ENCODE results near the gene STK40. TPM values are rescaled to one million over a fixed set of nuclear protein-coding genes. Genes with fewer than 3 reads are reported as not detected.

Gene STK40
- total and polyA plus RNA-seq, 9 of the 15 experiments (the other 6 are each of a cell fraction or from before 2014, with no cell fraction given), result 0.69 to 94.3 (median 39.1) TPM

DNA sequence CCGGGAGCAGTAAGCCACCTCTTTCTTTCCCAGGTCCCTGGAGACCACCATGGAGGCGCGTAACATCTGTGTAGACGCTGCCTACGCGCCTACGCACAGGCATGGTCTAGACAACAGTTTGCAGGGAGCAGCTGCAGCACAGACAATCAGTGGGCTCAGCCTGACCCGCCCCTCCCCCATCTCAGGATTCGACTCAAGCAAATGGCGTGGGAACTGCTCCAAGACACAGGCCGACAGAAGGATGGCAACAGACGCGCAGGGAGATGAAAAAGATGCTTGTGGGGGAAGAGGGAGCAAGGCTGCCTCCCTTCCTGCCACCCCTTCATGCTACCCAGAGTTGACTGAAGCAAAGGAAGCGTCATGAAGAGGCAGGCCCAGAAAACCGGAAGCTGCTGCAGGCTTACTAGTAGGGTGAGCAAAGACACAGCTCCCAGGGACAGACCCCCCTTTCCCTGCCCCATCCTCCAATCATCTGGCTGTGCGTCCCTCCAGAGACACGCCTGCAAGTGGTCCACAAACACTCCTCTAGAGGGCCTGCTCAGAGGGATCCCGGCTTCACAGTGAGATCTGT, 19.5 kb downstream of the STK40 start:
- intact Hi-C loops (cut with micrococcal nuclease) (no loop called here), in situ Hi-C loops (cut with MboI) (no loop called here)
- peaks cover 58% of the 10 kb centered on the region for H3K79me2 ChIP-seq (ENCODE audit: control insufficient read depth, insufficient read depth, low read length)
- FAIRE-seq (no peak), ATAC-seq (no peak), DNase-seq (ENCODE audit: extremely low read depth in 1 of 4, low spot score in 3 of 4) (no peak)
- peaks cover 11% of the 10 kb centered on the region for H3K9me1 ChIP-seq (ENCODE audit: control insufficient read depth, insufficient read depth, low read length)
- no peaks in the 10 kb centered on the region for H3K27me3 ChIP-seq (ENCODE audit: control insufficient read depth in 2 of 2, insufficient read depth in 2 of 2, low read length in 2 of 2)
- BruUV-seq (replicated peaks), result no TSS peak
- peaks cover 58% of the 10 kb centered on the region for H3K36me3 ChIP-seq (ENCODE audit: control insufficient read depth, insufficient read depth, low read length)
- no peak overlapping the region for H3K27ac ChIP-seq (ENCODE audit: extremely low read depth, low read depth, low read length)
- 0 out of 2 replicates have a peak, but pooled peaks cover 6% of the 10 kb centered on the region for H4K20me1 ChIP-seq (replicated peaks; ENCODE audit: control insufficient read depth, insufficient read depth, low read length)
- CTCF ChIA-PET (ENCODE audit: low intra/inter-chr PET ratio), result no interaction called here
- H3K9me3 ChIP-seq (replicated peaks; ENCODE audit: control insufficient read depth, insufficient read depth, low read depth, low read length), result no peaks in the 10 kb centered on the region
- peak overlapping the region in 1 of 2 experiments; percentile 43; a peak in 2 of 4 replicates for H3K9ac ChIP-seq (ENCODE audit: insufficient read depth in 1 of 2, low read depth in 2 of 2, low read length in 2 of 2)
- no peak overlapping the region for H3K4me2 ChIP-seq (ENCODE audit: insufficient read depth, low read length)
- 91% methylated on average over 18 of the region's 18 CpGs for WGBS (ENCODE audit: insufficient coverage, low coverage, missing lambda C conversion rate)
- no peak overlapping the region for H3K4me3 ChIP-seq
- H2AFZ ChIP-seq (ENCODE audit: low read depth, low read length), result no peak overlapping the region
- TF ChIP-seq ZNF12 (CRISPR knock-in tag; IDR thresholded peaks at IDR 0.05), result no peak
- TF ChIP-seq, protein P1, sequence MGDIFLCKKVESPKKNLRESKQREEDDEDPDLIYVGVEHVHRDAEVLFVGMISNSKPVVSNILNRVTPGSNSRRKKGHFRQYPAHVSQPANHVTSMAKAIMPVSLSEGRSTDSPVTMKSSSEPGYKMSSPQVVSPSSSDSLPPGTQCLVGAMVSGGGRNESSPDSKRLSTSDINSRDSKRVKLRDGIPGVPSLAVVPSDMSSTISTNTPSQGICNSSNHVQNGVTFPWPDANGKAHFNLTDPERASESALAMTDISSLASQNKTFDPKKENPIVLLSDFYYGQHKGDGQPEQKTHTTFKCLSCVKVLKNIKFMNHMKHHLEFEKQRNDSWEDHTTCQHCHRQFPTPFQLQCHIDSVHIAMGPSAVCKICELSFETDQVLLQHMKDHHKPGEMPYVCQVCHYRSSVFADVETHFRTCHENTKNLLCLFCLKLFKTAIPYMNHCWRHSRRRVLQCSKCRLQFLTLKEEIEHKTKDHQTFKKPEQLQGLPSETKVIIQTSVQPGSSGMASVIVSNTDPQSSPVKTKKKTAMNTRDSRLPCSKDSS (IDR thresholded peaks at IDR 0.05; ENCODE audit: low read depth, partially characterized antibody), result no peak
- no peak for TF ChIP-seq MYBL2 (IDR thresholded peaks at IDR 0.05; ENCODE audit: low read depth)
- TF ChIP-seq MYBL2 (CRISPR knock-in tag; IDR thresholded peaks at IDR 0.05; ENCODE audit: borderline replicate concordance), result no peak
- no peak for TF ChIP-seq ZNF79 (CRISPR knock-in tag; IDR thresholded peaks at IDR 0.05; ENCODE audit: low read depth)
- TF ChIP-seq, protein P2, sequence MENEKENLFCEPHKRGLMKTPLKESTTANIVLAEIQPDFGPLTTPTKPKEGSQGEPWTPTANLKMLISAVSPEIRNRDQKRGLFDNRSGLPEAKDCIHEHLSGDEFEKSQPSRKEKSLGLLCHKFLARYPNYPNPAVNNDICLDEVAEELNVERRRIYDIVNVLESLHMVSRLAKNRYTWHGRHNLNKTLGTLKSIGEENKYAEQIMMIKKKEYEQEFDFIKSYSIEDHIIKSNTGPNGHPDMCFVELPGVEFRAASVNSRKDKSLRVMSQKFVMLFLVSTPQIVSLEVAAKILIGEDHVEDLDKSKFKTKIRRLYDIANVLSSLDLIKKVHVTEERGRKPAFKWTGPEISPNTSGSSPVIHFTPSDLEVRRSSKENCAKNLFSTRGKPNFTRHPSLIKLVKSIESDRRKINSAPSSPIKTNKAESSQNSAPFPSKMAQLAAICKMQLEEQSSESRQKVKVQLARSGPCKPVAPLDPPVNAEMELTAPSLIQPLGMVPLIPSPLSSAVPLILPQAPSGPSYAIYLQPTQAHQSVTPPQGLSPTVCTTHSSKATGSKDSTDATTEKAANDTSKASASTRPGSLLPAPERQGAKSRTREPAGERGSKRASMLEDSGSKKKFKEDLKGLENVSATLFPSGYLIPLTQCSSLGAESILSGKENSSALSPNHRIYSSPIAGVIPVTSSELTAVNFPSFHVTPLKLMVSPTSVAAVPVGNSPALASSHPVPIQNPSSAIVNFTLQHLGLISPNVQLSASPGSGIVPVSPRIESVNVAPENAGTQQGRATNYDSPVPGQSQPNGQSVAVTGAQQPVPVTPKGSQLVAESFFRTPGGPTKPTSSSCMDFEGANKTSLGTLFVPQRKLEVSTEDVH (IDR thresholded peaks at IDR 0.05; ENCODE audit: low read depth, partially characterized antibody), result no peak
- TF ChIP-seq POLR2G (IDR thresholded peaks at IDR 0.05; ENCODE audit: low read depth, low read length), result 0 out of 2 replicates have a peak, but pooled peaks have one; percentile 43
- TF ChIP-seq, protein P3, sequence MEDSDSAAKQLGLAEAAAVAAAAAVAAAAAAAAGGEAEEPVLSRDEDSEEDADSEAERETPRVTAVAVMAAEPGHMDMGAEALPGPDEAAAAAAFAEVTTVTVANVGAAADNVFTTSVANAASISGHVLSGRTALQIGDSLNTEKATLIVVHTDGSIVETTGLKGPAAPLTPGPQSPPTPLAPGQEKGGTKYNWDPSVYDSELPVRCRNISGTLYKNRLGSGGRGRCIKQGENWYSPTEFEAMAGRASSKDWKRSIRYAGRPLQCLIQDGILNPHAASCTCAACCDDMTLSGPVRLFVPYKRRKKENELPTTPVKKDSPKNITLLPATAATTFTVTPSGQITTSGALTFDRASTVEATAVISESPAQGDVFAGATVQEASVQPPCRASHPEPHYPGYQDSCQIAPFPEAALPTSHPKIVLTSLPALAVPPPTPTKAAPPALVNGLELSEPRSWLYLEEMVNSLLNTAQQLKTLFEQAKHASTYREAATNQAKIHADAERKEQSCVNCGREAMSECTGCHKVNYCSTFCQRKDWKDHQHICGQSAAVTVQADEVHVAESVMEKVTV (CRISPR knock-in tag; IDR thresholded peaks at IDR 0.05), result no peak
- no peak for TF ChIP-seq PRMT5 (CRISPR knock-in tag; IDR thresholded peaks at IDR 0.05)
- no peak for TF ChIP-seq ETV5 (CRISPR knock-in tag; IDR thresholded peaks at IDR 0.05; ENCODE audit: low read depth)
- POLR2A ChIA-PET, result interaction anchor here (0.6 to 1.0 kb wide), 2 partner anchors 12 to 20 kb away, joined by 3 to 4 read pairs; no protein-coding TSS in a partner anchor
- H3K4me1 ChIP-seq (replicated peaks in 1 of 2; ENCODE audit: control insufficient read depth in 2 of 2, insufficient read depth in 2 of 2, low read length in 2 of 2), result peaks cover 15 to 22% of the 10 kb centered on the region in 2 experiments; a peak in 4 of 5 replicates
